Stomach (tissue), 4 donors: ENCODE measurements around the gene PRR33.

ENCODE experiments used
- CTCF ChIP-seq, 7 experiments: fragments of 450-650 bp in 4 of 7; fragments of 200-600 bp in 3 of 7; sonication (generic) in 3 of 7; IDR thresholded peaks; one replicate each; pipeline ENCODE4 v1.5.1; 2016 to 2019; ENCODE audit warnings: antibody characterized with exemption in 7 of 7, control low read depth in 2 of 7, mild to moderate bottlenecking in 1 of 7
- EP300 ChIP-seq: sonication (generic); formaldehyde crosslinking; IDR thresholded peaks from one replicate; pipeline ENCODE4 v1.6.1; 2017; ENCODE audit warnings: antibody characterized with exemption
- POLR2A ChIP-seq, 4 donors: fragments of 450-650 bp; IDR thresholded peaks; one replicate each; pipeline ENCODE4 v1.6.1; 2016; ENCODE audit warnings: antibody characterized with exemption in 4 of 4, control low read depth in 2 of 4, mild to moderate bottlenecking in 1 of 4, moderate library complexity in 1 of 4

DNA sequence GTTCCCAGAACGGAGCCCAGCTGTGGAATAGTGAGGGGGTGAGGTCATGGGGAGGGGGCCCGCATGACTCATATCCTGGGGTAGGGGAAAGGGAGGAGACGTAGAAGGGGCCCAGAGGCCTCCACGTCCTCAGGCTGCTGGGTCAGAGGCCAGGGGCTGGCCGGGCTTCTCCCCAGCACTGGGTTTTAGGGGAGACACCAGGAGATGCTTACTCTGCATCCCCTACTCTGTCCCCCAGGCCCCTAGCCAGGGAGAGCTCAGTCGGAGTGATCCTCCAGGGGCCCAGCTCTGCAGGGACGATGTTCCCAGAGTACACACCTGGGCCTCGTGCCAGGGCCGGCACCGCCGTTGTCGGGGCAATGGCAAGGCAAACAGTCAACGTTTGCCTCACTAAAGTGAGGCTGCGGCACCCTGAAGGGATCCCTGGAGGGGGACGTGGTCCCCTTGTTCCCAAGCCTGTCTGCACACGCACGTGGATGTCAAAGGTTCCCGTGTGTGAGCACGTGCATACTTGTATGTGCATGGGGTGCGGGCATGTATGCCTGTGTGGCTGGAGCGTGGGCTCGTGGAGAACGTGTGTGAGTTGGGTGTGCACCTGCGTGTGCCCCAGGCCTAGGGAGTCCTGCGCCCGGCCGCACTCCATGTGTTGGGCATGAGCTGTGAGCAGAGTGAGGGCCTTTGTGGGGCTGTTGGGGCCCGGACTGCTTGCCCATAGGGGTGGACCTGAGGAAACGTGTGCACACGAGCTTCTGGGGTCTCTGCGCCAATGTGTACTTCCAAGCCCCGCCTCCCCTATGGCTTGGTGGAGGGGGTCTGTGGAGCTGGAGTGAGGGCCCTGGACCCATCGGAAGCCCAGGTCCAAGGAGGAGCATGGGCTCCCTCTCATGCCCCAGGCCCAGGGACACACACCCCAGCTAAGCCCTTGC lies 14.2 kb downstream of the PRR33 start:
- TF ChIP-seq CTCF (IDR thresholded peaks at IDR 0.05) (no peak), EP300 (no peak), POLR2A (IDR thresholded peaks at IDR 0.05) (no peak)
